ENCODE results near the gene TMIGD1.

DNA sequence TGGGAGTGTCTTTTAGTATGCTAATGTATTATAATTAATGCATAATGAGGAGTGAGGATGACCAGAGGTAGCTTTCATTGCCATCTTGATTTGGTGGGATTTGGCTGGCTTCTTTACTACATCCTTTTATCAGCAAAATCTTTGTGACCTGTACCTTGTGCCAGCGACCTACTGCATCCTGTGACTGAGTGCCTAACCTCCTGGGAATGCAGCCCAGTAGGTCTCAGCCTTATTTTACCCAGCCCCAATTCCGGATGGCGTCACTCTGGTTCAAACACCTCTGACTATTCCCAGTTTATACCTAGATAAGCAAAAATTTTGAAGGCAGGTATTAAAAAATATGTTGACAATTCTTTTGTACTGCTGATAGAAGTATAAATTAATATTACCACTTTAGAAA lies 31.6 kb downstream of the TMIGD1 start:
- no peak for TF ChIP-seq ELF1 (IDR thresholded peaks at IDR 0.05; ENCODE audit: borderline replicate concordance, low read depth)
- no peak for TF ChIP-seq POLR2A (IDR thresholded peaks at IDR 0.05; ENCODE audit: borderline replicate concordance, extremely low read depth, insufficient read depth, insufficient read length)
- TF ChIP-seq CBX3 (IDR thresholded peaks at IDR 0.05; ENCODE audit: low read depth): no peak
- no peak for TF ChIP-seq RAD21 (IDR thresholded peaks at IDR 0.05; ENCODE audit: low read depth)
- TF ChIP-seq, protein P1, sequence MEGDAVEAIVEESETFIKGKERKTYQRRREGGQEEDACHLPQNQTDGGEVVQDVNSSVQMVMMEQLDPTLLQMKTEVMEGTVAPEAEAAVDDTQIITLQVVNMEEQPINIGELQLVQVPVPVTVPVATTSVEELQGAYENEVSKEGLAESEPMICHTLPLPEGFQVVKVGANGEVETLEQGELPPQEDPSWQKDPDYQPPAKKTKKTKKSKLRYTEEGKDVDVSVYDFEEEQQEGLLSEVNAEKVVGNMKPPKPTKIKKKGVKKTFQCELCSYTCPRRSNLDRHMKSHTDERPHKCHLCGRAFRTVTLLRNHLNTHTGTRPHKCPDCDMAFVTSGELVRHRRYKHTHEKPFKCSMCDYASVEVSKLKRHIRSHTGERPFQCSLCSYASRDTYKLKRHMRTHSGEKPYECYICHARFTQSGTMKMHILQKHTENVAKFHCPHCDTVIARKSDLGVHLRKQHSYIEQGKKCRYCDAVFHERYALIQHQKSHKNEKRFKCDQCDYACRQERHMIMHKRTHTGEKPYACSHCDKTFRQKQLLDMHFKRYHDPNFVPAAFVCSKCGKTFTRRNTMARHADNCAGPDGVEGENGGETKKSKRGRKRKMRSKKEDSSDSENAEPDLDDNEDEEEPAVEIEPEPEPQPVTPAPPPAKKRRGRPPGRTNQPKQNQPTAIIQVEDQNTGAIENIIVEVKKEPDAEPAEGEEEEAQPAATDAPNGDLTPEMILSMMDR (IDR thresholded peaks at IDR 0.05 in 2 of 3, conservative IDR thresholded peaks at IDR 0.05 in 1 of 3; ENCODE audit: borderline replicate concordance in 1 of 3, insufficient read depth in 1 of 3, low read depth in 2 of 3, low read length in 2 of 3): no peak
- TF ChIP-seq, protein P2, sequence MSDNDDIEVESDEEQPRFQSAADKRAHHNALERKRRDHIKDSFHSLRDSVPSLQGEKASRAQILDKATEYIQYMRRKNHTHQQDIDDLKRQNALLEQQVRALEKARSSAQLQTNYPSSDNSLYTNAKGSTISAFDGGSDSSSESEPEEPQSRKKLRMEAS (IDR thresholded peaks at IDR 0.05): no peak
- TF ChIP-seq YY1 (IDR thresholded peaks at IDR 0.05; ENCODE audit: extremely low read depth, insufficient replicate concordance, low read depth, low read length): no peak
- TF ChIP-seq POLR2AphosphoS5 (IDR thresholded peaks at IDR 0.05; ENCODE audit: low read depth, low read length): no peak
- no peak for TF ChIP-seq ZFX (IDR thresholded peaks at IDR 0.05)
- no peak for TF ChIP-seq EZH2 (IDR thresholded peaks at IDR 0.05)
- TF ChIP-seq, protein P3, sequence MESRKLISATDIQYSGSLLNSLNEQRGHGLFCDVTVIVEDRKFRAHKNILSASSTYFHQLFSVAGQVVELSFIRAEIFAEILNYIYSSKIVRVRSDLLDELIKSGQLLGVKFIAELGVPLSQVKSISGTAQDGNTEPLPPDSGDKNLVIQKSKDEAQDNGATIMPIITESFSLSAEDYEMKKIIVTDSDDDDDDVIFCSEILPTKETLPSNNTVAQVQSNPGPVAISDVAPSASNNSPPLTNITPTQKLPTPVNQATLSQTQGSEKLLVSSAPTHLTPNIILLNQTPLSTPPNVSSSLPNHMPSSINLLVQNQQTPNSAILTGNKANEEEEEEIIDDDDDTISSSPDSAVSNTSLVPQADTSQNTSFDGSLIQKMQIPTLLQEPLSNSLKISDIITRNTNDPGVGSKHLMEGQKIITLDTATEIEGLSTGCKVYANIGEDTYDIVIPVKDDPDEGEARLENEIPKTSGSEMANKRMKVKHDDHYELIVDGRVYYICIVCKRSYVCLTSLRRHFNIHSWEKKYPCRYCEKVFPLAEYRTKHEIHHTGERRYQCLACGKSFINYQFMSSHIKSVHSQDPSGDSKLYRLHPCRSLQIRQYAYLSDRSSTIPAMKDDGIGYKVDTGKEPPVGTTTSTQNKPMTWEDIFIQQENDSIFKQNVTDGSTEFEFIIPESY (IDR thresholded peaks at IDR 0.05; ENCODE audit: extremely low read depth, insufficient replicate concordance, low read length): no peak
- TF ChIP-seq SIN3A (IDR thresholded peaks at IDR 0.05; ENCODE audit: low read depth): no peak
- no peak for TF ChIP-seq TCF7L2 (IDR thresholded peaks at IDR 0.05; ENCODE audit: borderline replicate concordance, extremely low read depth, insufficient read depth, insufficient read length)
- no peak for TF ChIP-seq JUND (IDR thresholded peaks at IDR 0.05)
